SU-DHL-6 (cell line): ENCODE data around the gene PDZD2.

ENCODE experiments used
- H2AFZ ChIP-seq: fragments of 200-600 bp; sonication (generic); 2 replicates; pipeline ENCODE4 v1.6.1; 2014; ENCODE audit warnings: low read depth, mild to moderate bottlenecking, moderate library complexity, mixed read lengths, antibody characterized with exemption, low read length; ENCODE audit not compliant: severe bottlenecking
- H3F3A ChIP-seq: fragments of 200-600 bp; shearing (Covaris generic); 2 replicates; pipeline ENCODE4 v1.6.0; 2016; ENCODE audit warnings: antibody characterized with exemption, mild to moderate bottlenecking; ENCODE audit not compliant: insufficient read depth
- H3K27ac ChIP-seq: fragments of 200-600 bp; sonication (generic); 2 replicates; pipeline ENCODE4 v1.5.1; 2016; ENCODE audit warnings: low read depth, mild to moderate bottlenecking, low read length, moderate library complexity, mixed read lengths
- H3K27me3 ChIP-seq: fragments of 200-600 bp; sonication (generic), shearing (Covaris generic); 2 replicates; pipeline ENCODE4 v1.6.0; 2014; ENCODE audit warnings: mild to moderate bottlenecking, low read length
- H3K36me3 ChIP-seq: fragments of 200-600 bp; sonication (generic); 2 replicates; pipeline ENCODE4 v1.6.1; 2014; ENCODE audit warnings: mild to moderate bottlenecking, low read length, mixed read lengths
- H3K4me2 ChIP-seq: fragments of 300-600, 200-600 bp; shearing (Covaris generic), sonication (generic); 2 replicates; pipeline ENCODE4 v1.6.0; 2014; ENCODE audit warnings: low read length, low read depth, mild to moderate bottlenecking; ENCODE audit not compliant: poor library complexity, severe bottlenecking
- H3K4me3 ChIP-seq: fragments of 200-600 bp; sonication (generic); 2 replicates; pipeline ENCODE4 v1.5.1; 2014; ENCODE audit warnings: antibody characterized with exemption, low read length, mild to moderate bottlenecking, mixed read lengths; ENCODE audit not compliant: insufficient read depth, poor library complexity, severe bottlenecking
- H3K79me2 ChIP-seq: fragments of 200-600 bp; sonication (generic); 2 replicates; pipeline ENCODE4 v1.6.1; 2014; ENCODE audit warnings: mild to moderate bottlenecking, low read length, moderate library complexity; ENCODE audit not compliant: insufficient read depth
- H3K9ac ChIP-seq: fragments of 200-600 bp; sonication (generic); 2 replicates; pipeline ENCODE4 v1.7.0; 2014; ENCODE audit warnings: mild to moderate bottlenecking, low read length
- H3K9me2 ChIP-seq: fragments of 200-600 bp; sonication (generic); replicated peaks from 2 replicates; pipeline ENCODE4 v1.6.1; 2014; ENCODE audit warnings: low read length; ENCODE audit not compliant: insufficient read depth
- H3K9me3 ChIP-seq: fragments of 200-600 bp; sonication (generic); 2 replicates; pipeline ENCODE4 v1.6.1; 2014; ENCODE audit warnings: low read length, mixed read lengths; ENCODE audit not compliant: insufficient read depth
- H4K20me1 ChIP-seq: fragments of 200-600 bp; sonication (generic); 2 replicates; pipeline ENCODE4 v1.6.1; 2014; ENCODE audit warnings: low read depth, mild to moderate bottlenecking, antibody characterized with exemption, low read length, moderate library complexity, mixed read lengths
- CTCF ChIP-seq: fragments of 200-600 bp; sonication (generic); IDR thresholded peaks from one replicate; pipeline ENCODE4 v1.5.1; 2017; ENCODE audit warnings: antibody characterized with exemption, mild to moderate bottlenecking, low read length, moderate library complexity; ENCODE audit not compliant: insufficient read depth, poor library complexity, severe bottlenecking
- EZH2phosphoT487 ChIP-seq: fragments of 200-600 bp; sonication (generic), shearing (Covaris generic); conservative IDR thresholded peaks from 2 replicates; pipeline ENCODE4 v1.6.1; 2018; ENCODE audit warnings: mild to moderate bottlenecking, antibody characterized with exemption, low read length, moderate library complexity, mixed read lengths

The PDZD2 gene

DNA sequence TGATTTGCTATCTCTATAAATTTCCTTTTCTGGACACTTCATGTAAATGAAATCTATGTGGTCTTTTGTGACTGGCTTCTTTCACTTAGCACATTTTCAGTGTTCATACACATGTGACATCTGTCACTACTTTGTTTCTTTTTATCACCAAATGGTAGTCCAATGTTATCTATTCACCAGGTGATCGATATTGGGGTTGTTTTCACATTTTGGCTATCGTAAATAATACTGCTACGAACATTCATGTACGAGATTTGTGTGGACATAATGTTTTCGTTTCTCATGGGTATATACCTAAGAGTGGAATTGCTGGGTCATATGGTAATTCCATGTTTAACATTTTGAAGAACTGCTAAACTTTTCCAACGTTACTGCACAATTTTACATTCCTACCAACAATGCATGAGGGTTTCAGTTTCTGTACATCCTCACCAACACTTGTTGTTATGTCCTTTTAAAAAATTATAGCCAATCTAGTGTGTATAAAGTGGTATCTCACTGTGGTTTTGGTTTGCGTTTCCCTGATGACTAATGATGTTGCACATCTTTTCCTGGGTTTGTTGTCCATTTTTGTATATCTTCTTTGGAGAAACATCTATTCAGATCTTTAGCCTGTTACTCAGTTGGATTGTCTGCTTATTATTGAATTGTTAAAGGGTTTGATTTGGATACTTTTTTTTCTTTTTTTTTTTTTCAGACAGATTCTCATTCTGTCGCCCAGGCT lies 263.0 kb downstream of the PDZD2 start:
- Histone ChIP-seq H3K27ac (no peak overlapping the region), H2AFZ (no peak overlapping the region), H3K27me3 (no peaks in the 10 kb centered on the region), H3K9me3 (no peaks in the 10 kb centered on the region), H4K20me1 (no peaks in the 10 kb centered on the region), H3K36me3 (no peaks in the 10 kb centered on the region), H3K79me2 (no peaks in the 10 kb centered on the region), H3F3A (no peaks in the 10 kb centered on the region), H3K4me3 (no peak overlapping the region), H3K9me2 (no peaks in the 10 kb centered on the region), H3K4me2 (no peak overlapping the region), H3K9ac (no peak overlapping the region)
- no peak for TF ChIP-seq CTCF
- TF ChIP-seq EZH2phosphoT487: no peak

DNA sequence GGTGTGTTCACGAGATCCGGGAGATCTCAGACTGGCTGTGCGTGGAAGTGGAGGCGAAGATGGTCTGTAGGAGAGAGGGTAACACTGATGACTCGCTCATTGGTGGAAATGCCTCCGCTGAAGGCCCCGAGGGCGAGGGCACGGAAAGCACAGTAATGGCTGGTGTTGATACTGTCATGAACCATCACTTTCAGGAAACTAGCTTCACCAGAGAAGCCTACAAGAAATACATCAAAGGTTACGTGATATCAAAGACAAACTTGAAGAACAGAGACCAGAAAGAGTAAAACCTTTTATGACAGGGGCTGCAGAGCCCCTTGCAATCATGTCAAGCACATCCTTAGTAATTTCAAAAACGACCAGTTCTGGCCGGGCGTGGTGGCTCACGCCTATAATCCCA lies 269.5 kb downstream of the PDZD2 start:
- no peak overlapping the region for H3K4me2 ChIP-seq

GRCh38 chr5:31909073-31909472 lies 270.1 kb downstream of the PDZD2 start:
- no peak for TF ChIP-seq EZH2phosphoT487
- TF ChIP-seq CTCF: no peak
- H3K36me3 ChIP-seq: no peaks in the 10 kb centered on the region
- H3K9me3 ChIP-seq: no peaks in the 10 kb centered on the region
- H2AFZ ChIP-seq: no peak overlapping the region
- no peaks in the 10 kb centered on the region for H3K9me2 ChIP-seq
- H3K9ac ChIP-seq: no peak overlapping the region
- no peaks in the 10 kb centered on the region for H4K20me1 ChIP-seq
- H3K27me3 ChIP-seq: no peaks in the 10 kb centered on the region
- H3K4me3 ChIP-seq: no peak overlapping the region
- no peaks in the 10 kb centered on the region for H3K79me2 ChIP-seq
- no peaks in the 10 kb centered on the region for H3F3A ChIP-seq
- no peak overlapping the region for H3K27ac ChIP-seq
- H3K4me2 ChIP-seq: no peak overlapping the region

More for the DNA sequence above, 269.5 kb downstream of the PDZD2 start:
- Histone ChIP-seq H3K4me3 (no peak overlapping the region), H2AFZ (no peak overlapping the region), H3K9me2 (no peaks in the 10 kb centered on the region), H3K9me3 (no peaks in the 10 kb centered on the region), H3K27ac (no peak overlapping the region), H3K27me3 (no peaks in the 10 kb centered on the region), H3F3A (no peaks in the 10 kb centered on the region), H3K9ac (no peak overlapping the region), H3K36me3 (no peaks in the 10 kb centered on the region), H4K20me1 (no peaks in the 10 kb centered on the region), H3K79me2 (no peaks in the 10 kb centered on the region)
- TF ChIP-seq EZH2phosphoT487: no peak
- no peak for TF ChIP-seq CTCF
